GM12878 (cell line): ENCODE results near the gene ATG5. TPM values are rescaled to one million over a fixed set of nuclear protein-coding genes. Genes with fewer than 3 reads are reported as not detected.

Experiments
- CREM ChIP-seq: IDR thresholded peaks from 2 replicates; pipeline ENCODE4 v1.6.1; 2014; ENCODE audit warnings: antibody characterized with exemption, low read depth
- E4F1 ChIP-seq: fragments of 450-650 bp; IDR thresholded peaks from 2 replicates; pipeline ENCODE4 v1.6.1; 2018; ENCODE audit warnings: borderline replicate concordance, mild to moderate bottlenecking; ENCODE audit not compliant: partially characterized antibody
- EED ChIP-seq: sonication (generic); IDR thresholded peaks from 2 replicates; pipeline ENCODE4 v1.6.1; 2016; ENCODE audit warnings: antibody characterized with exemption, low read depth
- HSF1 ChIP-seq: fragments of 150-350 bp; IDR thresholded peaks from 2 replicates; pipeline ENCODE4 v1.6.1; 2014; ENCODE audit warnings: mild to moderate bottlenecking, low read depth, low read length
- MTA3 ChIP-seq: IDR thresholded peaks from 2 replicates; pipeline ENCODE4 v1.6.1; 2012; ENCODE audit warnings: low read length, inconsistent platforms, borderline replicate concordance
- NFYB ChIP-seq: IDR thresholded peaks from 2 replicates; pipeline ENCODE4 v1.6.1; 2011; ENCODE audit warnings: low read depth, mild to moderate bottlenecking, low read length, improper control_type of control experiment, moderate library complexity; ENCODE audit not compliant: insufficient read depth
- NR2C2 ChIP-seq: IDR thresholded peaks from 2 replicates; pipeline ENCODE4 v1.6.1; 2011; ENCODE audit warnings: borderline replicate concordance, low read depth; ENCODE audit not compliant: control insufficient read depth, insufficient read length
- PBX3 ChIP-seq: IDR thresholded peaks from 2 replicates; pipeline ENCODE4 v1.6.1; 2011; ENCODE audit warnings: mild to moderate bottlenecking, low read depth, low read length, moderate library complexity; ENCODE audit not compliant: insufficient replicate concordance
- SMC3 ChIP-seq: IDR thresholded peaks from 2 replicates; pipeline ENCODE4 v1.6.1; 2011; ENCODE audit warnings: low read length, improper control_type of control experiment, borderline replicate concordance
- TCF3 ChIP-seq: IDR thresholded peaks from 2 replicates; pipeline ENCODE4 v1.6.1; 2012; ENCODE audit warnings: low read depth, mild to moderate bottlenecking, low read length, borderline replicate concordance; ENCODE audit not compliant: insufficient read depth
- USF1 ChIP-seq: IDR thresholded peaks from 2 replicates; pipeline ENCODE4 v1.6.1; 2011; ENCODE audit warnings: borderline replicate concordance, low read depth, mild to moderate bottlenecking, moderate library complexity, mixed read lengths, low read length; ENCODE audit not compliant: insufficient read depth; ENCODE audit errors: extremely low read length
- ZBTB4 ChIP-seq: fragments of 450-650 bp; formaldehyde crosslinking; IDR thresholded peaks from 2 replicates; pipeline ENCODE4 v1.4.0; 2022; ENCODE audit warnings: mild to moderate bottlenecking, moderate library complexity
- ZSCAN29 ChIP-seq: fragments of 450-650 bp; IDR thresholded peaks from 2 replicates; pipeline ENCODE4 v1.6.1; 2017; ENCODE audit warnings: mild to moderate bottlenecking, moderate library complexity
- polyA plus RNA-seq, 11 experiments: library from polyadenylated mRNA; depleted of rRNA in 4 of 11; unstranded in 6 of 11; stranded (reverse) in 5 of 11; fragments of >200 nt; fragmentation: Nextera tagmentation in 4 of 11; fragmentation: Illumina TruSeq in 1 of 11; extraction: Ambion mirVana in 4 of 11; extraction: Trizol in 1 of 11; gene quantifications; 1 replicate in 1 of 11; 2 replicates in 10 of 11; pipeline versions ENCODE4 v1.2.1 to v1.2.3, GENCODE V29; 2011 to 2016; ENCODE audit warnings: inconsistent platforms in 2 of 11, missing spikeins in 2 of 11, low read depth in 1 of 11
- total RNA-seq, 4 experiments: library from RNA; depleted of rRNA in 3 of 4; stranded (reverse); fragments of >200 nt in 3 of 4; fragmentation: Illumina TruSeq in 1 of 4; extraction: Trizol in 1 of 4; gene quantifications; 2 replicates each; pipeline versions ENCODE4 v1.2.1 to v1.2.3, GENCODE V29; 2013 to 2021

The ATG5 gene
- total and polyA plus RNA-seq, 10 of the 15 experiments (the other 5 are each of a cell fraction or from before 2014, with no cell fraction given), result 12.9 to 51.8 (median 23.9) TPM

GRCh38 chr6:106141441-106142237 is 183.9 kb downstream of the ATG5 start (continued):
- TF ChIP-seq E4F1, result no peak
- TF ChIP-seq ZBTB4 (CRISPR knock-in tag), result no peak
- peak; percentile 55; the same call in 1 of the 2 replicates for TF ChIP-seq MTA3
- TF ChIP-seq TCF3, result 0 out of 2 replicates have a peak, but pooled peaks have one; percentile 12
- no peak for TF ChIP-seq SMC3
- TF ChIP-seq EED, result no peak; the same call in 1 of the 2 replicates
- TF ChIP-seq ZSCAN29, result no peak
- no peak; the same call in 1 of the 2 replicates for TF ChIP-seq CREM
- TF ChIP-seq NFYB, result no peak
- TF ChIP-seq HSF1, result no peak
- peak; percentile 45 for TF ChIP-seq USF1
- TF ChIP-seq PBX3, result no peak
- TF ChIP-seq NR2C2, result no peak
